Astrocyte of the spinal cord (primary cell): ENCODE data around the gene LOXHD1.

Experiments used
- DNase-seq: peaks from one replicate; pipeline ENCODE4 v3.0.0; 2011; ENCODE audit warnings: low read depth, low spot score
- H3K4me3 ChIP-seq: 2 replicates; pipeline ENCODE4 v1.5.1; 2011; ENCODE audit warnings: low read depth, mild to moderate bottlenecking, low read length, moderate library complexity
- in situ Hi-C: cut with HindIII; loops from 2 replicates; pipeline ENCODE4 v1.10.0; 2017; ENCODE audit warnings: low sequenced_read_pairs
- TF ChIP-seq, protein P1 (sequence below): IDR thresholded peaks from 2 replicates; pipeline ENCODE4 v1.5.1; 2012; ENCODE audit warnings: low read depth, mild to moderate bottlenecking, low read length, inconsistent platforms

LOXHD1 gene

DNA sequence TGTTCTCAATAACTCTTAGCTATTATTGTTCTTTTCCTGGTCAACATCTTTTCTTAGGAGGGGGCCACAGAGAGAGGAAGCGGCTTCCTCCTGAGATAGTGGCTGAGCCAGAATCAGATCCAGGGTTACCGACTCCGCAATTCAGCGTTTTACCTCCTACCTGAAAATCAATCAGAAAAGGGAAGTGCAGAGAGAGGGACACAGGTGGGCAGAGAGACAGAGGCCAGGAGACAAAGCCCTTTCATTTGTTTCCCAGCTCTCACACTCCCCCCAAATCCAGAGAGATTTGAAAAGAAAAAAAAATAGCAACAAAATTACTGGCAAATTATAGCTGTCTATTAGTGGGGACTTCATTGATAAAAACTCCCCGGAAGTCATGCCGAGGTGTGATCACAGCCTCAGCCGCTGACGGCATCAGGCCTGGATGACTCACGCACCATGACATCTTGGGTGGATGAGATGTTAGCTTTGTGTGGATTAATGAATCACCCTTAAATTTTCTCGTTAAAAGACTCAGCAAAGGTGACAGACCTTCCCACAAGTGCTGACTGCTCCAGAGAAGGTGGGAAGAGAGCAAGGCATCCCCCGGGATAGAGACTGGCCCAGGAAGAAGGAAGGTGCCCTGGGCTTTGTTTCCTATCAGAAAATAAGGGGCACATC is 120.7 kb downstream of the LOXHD1 start:
- TF ChIP-seq, protein P1, sequence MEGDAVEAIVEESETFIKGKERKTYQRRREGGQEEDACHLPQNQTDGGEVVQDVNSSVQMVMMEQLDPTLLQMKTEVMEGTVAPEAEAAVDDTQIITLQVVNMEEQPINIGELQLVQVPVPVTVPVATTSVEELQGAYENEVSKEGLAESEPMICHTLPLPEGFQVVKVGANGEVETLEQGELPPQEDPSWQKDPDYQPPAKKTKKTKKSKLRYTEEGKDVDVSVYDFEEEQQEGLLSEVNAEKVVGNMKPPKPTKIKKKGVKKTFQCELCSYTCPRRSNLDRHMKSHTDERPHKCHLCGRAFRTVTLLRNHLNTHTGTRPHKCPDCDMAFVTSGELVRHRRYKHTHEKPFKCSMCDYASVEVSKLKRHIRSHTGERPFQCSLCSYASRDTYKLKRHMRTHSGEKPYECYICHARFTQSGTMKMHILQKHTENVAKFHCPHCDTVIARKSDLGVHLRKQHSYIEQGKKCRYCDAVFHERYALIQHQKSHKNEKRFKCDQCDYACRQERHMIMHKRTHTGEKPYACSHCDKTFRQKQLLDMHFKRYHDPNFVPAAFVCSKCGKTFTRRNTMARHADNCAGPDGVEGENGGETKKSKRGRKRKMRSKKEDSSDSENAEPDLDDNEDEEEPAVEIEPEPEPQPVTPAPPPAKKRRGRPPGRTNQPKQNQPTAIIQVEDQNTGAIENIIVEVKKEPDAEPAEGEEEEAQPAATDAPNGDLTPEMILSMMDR: no peak
- DNase-seq: no peak
- no peak overlapping the region for H3K4me3 ChIP-seq
- in situ Hi-C loops: no loop called here

DNA sequence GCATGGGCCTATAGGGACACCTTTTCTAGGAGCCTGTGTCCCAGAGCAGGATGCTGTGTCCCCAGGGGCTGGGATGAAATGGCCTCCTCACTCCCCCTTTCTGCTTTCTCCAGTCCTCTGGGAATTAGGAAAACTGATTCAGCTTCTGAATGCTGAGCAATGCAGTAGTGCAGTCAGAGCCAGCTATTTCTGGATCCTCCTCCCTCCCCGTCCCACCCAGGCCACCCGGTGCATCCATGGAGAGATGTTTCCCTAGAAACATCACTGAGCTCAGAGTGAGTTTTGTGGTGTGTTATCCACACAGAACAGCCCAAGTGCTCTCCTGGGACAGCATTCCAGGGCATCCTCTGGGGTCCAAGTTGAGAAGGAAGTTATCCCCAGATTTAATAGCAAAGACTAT is 125.5 kb downstream of the LOXHD1 start:
- H3K4me3 ChIP-seq: no peak overlapping the region
- in situ Hi-C loops: no loop called here
- no peak for DNase-seq
- TF ChIP-seq, protein P1: no peak

DNA sequence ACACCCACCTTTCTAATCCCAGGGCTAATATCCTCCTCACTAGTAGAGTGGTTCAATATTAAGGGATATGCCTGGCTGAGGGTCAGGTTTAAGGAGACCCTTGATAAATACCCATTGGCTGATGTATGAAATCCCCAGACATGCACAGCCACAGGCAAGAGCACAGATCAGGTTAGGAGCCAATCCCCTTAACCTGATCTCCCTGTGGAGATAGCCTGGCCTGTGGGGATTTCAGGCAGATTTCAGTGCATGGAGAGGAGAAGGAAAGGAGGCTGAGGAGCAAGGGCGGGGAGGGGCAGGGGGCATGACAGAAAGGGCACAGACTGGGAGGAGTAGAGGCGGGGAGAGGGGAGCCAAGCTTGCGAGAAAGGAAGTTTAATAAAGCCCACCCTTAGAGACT is 129.0 kb downstream of the LOXHD1 start:
- no peak overlapping the region for H3K4me3 ChIP-seq
- DNase-seq: no peak
- TF ChIP-seq, protein P1: no peak
- in situ Hi-C loops: no loop called here

- in situ Hi-C loops: no loop called here
- no peak for DNase-seq
- no peak overlapping the region for H3K4me3 ChIP-seq
- TF ChIP-seq, protein P1: no peak
These were observed 137.2 kb downstream of the LOXHD1 start for GRCh38 chr18:46519870-46520269.

DNA sequence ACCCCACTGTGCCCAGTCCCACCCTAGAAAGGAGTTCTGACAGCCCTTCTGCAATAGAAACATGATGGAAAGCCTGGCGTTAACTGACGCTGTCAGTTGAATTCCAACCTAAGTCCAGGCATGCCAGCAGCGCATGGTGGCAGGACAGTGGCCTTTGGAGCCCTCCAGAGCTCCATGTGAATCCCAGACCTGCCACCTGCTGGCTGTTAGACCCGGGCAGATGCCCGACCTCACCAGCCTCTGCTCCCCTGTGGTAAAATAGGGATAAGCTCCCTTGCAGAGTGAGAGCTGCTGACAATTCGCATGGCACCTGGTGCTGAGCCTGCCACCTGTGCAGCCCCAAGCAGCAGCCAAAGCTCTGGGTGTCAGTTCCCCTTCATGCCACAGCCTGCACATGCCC is 138.6 kb downstream of the LOXHD1 start:
- no peak for DNase-seq
- TF ChIP-seq, protein P1: no peak
- in situ Hi-C loops: no loop called here
- no peak overlapping the region for H3K4me3 ChIP-seq

- no peak for DNase-seq
- in situ Hi-C loops: no loop called here
- H3K4me3 ChIP-seq: no peak overlapping the region
- TF ChIP-seq, protein P1: no peak
These were observed 140.5 kb downstream of the LOXHD1 start for GRCh38 chr18:46516555-46516954.

DNA sequence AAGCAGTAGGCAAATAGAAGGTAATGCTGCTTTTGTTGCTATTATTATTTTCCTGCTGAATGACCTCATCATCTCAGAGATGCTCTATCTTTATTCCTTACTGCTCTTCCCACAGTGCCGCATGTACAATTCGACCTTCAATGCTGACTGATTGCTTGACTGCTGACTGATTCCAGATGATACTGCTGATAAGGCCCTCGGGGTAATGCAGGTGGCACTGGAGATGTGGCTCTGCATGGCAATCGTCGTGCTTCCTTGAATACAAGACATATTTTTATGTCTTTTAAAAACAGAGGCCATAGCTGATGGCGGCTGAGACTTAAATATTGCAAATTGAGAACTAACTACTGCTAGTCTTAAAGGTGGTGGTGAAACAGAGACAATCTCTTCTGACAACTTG is 146.6 kb downstream of the LOXHD1 start:
- no peak for DNase-seq
- TF ChIP-seq, protein P1: no peak
- no peak overlapping the region for H3K4me3 ChIP-seq
- in situ Hi-C loops: no loop called here
